GM18502 (cell line): ENCODE measurements around the gene RGS12.

Experiments
- ATAC-seq: cut with Tn5 transposase; IDR thresholded peaks from one replicate; pipeline ENCODE4 v1.9.1; 2021; ENCODE audit warnings: mild to moderate bottlenecking; ENCODE audit not compliant: unreplicated experiment, poor library complexity

The RGS12 gene

GRCh38 chr4:3342182-3342854 is 49.5 kb downstream of the RGS12 start:
- no peak for ATAC-seq
